Stimulated activated CD8-positive, alpha-beta memory T cell treated with anti-CD3 and anti-CD28 coated beads, Interleukin-4, amount 100 ng/mL, for 1 hour (primary cell): ENCODE data around the gene IL1R1.

Experiments
- DNase-seq, 2 donors: peaks; one replicate each; pipeline ENCODE4 v3.0.0-alpha.2; 2020; ENCODE audit warnings: low read depth in 2 of 2, low spot score in 1 of 2

Gene IL1R1

DNA sequence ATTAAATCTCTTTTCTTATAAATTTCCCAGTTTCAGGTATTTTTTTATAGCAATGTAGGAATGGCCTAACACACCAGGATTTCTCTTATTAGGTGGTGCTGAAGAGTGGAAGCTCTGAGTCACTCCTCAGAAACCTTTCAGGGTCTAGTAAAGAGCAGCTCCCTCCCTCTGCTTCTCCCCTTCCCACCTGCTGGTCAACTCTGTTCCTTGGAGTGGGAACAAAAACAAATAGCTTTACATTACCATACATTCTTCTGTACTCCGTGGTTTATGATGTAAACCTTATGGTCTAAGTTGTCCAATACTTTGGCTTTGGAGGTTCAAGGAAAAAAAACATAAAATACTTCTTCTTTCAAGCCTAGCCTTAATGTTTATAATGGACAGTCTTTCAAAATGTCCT lies 2.7 kb upstream of the IL1R1 start:
- no peak for DNase-seq

DNA sequence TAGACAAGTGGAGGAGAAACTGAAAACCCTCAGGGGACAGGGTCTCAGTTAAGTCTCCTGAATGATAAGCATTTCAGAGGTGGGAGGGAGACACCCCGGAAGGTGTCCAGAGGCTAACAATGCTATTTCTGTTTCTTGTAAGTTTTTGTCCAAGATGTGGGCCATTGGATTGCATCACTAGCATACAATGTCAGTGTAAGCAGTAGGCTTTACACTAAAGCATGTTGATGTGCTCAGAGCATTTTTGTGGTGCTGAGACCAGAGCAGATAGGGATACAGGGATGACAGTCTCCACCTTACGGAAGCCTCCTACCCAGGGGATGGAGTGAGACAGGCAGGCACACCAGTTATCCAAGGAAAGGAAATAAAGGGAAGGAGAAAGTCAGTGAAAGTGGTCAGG lies 2.2 kb upstream of the IL1R1 start:
- DNase-seq: no peak

DNA sequence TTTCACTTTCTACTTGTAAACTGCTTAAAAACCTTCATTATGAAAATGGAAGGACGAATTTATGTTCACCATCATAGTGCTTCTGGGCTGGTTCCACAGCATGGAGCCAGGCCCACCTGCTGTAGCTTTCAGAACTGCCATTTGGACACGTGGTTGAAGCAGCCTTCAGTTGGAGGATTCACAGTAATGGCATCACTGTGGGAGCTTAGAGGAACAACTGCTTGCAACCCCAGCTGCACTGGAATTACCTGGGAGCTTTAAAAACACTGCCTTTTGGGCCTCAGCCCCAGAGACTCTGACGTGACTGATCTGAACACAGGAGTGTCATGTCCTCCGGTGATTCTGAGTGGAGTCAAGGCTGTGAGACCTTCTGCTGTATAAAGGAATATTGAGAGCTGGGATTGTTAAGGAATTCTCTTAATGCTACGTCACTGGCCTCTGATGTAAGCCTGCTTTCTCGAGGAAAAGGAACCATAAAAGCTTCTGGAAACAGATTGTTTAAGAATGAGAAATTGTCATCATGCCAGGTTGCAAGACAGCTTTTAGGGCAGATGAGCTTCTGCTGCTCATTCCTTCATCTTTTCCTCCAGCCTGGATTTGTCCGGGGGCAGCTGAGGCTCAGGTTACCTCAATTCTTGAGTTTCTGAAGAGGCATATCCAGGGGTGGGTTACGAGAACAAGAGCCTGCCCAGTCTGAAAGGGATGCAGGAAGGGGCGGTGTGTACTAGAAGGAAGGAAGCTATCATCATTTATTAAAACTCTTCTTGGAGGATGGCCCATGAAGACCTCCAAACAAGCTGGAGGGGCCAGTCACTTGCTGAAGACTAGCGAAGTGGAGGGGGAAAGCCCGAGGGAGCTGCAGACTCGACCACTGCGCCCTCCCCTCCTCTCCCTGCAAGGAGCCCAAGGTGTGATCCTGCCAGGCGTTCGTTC lies 1.3 kb upstream of the IL1R1 start:
- no peak for DNase-seq

DNA sequence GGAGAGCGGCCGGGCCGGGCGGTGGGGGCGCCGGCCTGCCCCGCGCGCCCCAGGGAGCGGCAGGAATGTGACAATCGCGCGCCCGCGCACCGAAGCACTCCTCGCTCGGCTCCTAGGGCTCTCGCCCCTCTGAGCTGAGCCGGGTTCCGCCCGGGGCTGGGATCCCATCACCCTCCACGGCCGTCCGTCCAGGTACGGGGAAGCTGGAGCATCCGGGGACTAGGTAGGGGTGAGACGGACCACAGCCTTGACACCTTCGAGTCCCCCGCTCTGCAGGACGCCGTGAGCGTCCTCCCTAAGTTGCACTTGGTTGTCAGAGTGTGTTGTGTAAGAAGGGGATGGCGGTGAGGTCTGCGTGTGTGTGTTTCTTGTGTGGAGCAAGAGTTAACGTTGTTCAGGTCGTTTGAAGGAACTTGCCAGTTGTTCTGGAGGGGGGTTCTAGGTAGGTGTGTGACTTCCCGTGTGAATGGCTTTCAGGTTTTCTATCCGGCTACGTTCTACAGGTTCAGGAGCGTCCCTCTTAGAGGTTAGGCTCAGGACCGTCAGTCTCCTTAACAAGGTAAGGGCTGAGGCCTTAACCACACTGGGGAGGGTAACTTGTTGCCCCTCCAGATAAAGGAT lies 393 bp downstream of the IL1R1 start:
- DNase-seq: no peak

DNA sequence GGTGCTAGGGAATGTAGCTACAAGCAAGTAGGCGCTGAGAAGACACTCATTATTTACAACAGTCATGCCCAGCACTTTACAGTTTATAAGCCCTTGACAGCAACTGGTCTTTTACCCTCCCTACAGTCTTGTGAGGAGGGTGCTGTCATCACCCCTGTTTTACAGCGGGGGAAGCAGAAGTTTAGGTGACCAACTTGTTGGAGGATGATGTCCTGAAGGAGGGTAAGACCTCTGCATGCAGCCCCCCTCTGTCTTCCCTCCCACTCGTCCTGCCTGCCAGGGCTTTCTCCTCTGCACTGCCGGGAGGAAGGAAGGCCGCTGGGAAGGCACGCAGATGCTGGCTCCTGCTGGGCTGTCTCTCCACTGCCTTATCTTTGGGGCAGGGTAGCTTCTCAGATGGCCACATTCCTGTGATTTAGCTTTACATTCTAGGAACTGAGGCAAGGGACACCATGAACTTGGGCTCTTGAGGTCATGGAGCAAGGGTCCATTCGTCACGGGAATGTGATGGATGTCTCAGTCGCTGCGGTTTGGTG lies 972 bp downstream of the IL1R1 start:
- DNase-seq: no peak

DNA sequence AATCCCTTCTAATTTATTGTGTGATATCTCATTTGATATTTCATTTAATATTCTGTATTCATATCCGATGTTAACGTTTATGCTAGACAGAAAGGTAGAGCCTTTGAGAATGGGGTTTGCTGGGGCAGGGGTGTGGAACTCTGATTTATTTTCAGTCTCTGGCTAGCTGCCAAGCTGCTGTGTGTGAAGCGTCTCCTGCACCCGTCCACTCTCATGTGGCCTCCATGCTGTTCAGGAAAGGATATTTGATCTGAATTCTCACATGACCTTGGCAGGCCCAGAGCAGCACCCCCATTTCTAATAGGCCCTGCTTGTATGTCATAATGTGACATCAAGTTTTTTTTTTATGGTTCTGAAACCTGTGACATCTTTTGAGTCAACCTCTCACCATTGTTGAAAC lies 1.6 kb downstream of the IL1R1 start:
- DNase-seq: no peak

DNA sequence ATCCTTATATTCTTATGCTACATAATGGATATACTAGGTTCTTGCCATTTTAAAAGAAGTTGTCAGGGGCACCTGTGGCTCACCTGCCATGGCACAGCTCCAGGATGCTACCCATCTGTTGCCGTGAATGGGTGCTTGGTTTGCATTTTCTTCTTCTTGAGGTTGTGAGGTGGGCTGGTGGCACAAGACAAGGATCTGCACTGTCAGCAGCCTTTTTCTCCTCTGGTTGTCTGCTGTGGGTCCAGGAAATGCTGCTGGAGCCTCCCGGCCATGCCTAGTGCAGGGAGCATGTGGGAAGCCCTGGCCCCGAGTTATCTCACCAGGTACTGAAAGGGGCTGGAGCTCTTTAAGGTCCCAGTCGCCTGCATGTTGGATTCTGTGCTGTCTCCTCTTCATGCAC lies 2.6 kb downstream of the IL1R1 start:
- DNase-seq: no peak

DNA sequence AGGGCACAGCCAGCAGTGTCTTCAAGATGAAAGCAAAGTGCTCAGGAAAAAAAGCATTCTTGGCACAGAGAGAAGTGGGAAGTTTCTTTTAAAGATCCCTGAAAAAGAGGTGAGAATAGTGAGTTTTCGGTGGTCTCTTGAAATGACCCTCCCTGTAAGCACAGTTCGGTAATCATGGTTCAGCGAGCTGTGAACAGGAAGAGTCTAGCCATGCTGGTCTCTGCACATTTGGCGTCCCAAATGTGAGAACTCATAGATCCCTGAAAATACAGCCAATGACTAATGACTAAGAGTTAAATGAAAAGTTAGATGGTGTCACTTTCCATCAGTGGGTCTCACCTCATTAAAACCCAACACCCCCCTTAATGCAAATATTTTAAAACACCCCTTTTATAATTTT lies 3.4 kb downstream of the IL1R1 start:
- no peak for DNase-seq

DNA sequence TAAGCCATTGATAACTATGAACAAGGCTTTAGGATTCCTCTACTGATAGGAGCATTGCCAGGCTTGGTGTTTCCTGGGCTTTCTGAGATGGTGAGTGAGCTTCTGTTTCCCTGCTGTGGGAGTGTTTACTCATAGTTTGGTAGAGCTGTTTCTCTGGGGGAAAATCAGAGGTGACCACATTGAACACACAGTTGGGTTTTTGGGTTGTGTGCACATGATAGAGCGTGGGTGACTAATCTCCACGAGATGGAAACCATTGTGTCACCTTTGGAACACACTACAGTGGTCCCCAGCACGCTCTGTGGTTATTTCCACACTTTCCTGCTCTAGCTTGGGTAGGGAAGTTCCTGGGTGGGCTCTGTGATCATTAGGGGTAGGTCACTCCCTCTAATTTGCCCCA lies 5.4 kb downstream of the IL1R1 start:
- DNase-seq: no peak

DNA sequence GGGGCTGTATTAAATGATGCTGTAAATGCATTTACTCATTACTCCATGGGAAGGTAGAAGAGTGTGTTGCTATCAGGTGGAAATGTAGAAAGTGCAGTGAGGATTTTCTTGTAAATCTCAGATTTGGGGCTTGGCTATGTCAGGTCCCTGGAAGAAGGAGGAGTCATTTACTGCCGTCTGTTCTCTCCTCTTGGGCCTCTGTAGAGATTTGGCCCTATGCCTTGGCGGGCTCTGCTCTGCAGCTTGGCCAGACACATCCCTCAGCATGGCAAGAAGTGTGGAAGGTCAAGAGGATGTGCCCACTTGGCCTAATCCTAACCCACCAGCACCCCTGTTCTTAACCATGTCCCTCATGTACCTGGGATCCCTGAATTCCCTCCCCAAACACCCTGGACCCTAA lies 6.7 kb downstream of the IL1R1 start:
- no peak for DNase-seq

DNA sequence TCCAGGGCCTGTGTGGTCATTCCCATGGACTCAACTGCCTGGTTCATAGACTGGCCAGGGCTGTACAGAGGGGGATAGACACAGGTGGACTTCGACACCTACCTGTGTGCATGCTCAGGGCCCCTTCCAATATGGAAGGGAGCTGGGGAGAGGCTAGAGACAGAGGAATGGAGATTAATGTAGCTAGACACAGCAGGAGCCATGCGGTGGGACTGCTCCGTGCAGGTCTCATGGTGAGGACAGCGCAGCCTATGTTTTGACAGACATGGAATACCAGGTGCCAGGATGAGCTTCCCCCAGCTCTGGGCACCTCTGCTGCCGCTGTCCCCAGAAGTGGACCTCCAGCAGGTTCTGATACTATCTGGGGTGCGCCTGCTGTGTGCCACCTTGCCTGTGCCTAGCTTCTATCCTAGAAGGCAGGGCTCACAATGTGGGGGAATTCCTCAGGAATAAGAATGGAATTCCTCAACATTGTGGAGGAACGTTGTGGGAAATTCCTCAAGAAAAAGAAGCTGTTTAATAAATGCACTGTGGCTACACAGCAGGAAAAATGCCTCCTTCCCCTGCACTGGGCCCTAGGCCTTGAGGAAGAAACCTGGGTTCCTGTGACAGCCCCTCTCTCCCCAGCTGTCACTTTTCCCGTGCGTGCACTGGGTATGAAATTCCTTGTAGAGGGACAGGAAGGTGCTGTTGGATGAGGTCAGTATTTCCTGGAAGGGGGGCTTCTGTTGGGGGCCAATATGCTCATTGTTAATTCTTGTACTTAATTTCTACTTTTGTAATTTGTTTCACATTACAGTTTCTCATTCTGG lies 7.3 kb downstream of the IL1R1 start:
- DNase-seq: no peak

DNA sequence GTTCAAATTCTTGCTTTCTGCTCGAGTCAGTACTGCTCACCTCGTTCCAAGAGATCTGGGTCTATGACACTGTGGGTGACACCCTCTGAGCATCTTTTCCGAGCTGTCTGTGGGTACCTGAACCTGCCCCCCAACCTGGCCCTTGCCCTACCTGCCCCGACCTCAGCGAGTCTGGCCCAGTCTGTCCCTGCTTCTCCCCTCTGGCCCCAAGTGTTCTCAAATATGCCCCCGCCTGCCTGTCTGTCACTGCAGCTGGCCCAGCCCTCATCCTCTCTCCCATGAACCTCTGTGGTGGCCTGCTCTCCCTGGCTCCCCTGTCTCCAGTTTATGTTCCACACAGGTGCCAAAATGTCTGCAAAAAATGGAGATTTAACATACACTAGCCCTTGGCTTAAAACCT lies 11.8 kb downstream of the IL1R1 start:
- no peak for DNase-seq

DNA sequence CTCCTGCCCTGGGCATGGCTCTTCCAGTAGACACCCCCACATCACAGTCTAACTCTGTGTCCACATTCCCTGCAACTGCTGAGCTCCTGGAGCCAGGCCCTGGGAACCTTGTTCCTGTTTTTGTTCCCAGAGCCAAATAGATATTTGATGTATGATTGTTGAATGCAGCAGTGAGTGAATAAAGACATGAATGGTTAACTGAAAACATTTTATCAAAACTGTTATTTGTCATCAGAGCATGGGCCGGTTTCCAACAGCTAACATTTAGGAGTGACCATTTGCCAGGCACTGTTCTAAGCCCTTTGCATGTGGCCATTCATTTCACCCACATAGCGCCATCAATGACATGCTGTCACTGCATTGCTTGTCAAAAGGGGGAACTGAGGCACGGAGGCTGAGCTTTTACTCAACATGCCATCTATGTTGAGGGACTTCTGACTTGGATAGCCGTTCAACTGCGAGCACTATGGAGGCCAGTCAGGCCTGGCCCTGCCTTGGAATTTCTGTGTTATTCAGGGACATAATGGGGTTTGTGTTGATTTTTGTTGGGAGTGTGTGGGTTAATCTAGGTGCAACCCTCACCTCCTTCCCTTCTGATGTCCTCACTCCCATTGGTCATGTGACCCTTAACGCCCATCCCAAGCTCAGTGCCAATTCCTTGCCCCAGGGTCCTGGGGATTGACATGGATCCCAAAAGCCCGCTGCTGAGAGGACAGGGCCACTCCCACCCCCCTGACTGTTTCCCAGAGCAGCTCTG lies 12.6 kb downstream of the IL1R1 start:
- no peak for DNase-seq

DNA sequence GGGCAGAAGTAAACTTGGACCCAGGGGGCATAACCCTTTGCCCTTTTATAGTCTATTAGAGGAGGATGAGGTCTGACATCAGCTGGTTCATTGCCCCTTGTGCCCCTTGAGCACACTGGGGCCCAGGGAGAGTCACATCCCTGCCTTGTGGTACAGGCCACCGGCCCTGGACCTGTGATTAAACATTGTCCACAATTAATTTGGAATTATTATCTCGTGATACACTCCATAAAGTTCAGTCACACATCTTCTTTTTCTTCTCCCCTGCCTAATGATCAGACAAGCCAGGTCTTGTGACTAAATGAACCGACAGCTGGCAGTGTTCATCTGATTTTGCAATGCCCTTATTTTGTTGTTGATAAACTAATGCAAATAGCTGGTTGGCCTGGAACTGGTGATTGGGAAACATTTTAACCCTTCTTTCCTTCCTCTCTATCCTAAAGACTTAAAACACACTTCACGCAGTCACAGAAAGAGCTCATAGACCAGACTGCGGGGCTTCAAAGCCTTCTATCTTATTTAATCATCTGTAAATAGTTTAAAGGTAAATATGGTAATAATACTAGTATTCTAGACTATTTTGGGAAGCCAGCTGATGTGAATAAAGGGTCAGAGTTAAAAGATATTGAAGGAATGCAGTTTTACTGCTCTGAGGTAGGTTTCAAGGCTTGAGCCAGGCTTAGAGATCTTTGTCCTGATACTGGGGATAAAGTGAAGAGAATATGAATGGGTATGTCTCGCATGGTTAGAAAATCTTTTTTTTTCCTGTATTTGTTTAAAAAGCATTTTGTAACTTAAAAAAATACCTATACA lies 13.4 kb downstream of the IL1R1 start:
- DNase-seq: no peak

DNA sequence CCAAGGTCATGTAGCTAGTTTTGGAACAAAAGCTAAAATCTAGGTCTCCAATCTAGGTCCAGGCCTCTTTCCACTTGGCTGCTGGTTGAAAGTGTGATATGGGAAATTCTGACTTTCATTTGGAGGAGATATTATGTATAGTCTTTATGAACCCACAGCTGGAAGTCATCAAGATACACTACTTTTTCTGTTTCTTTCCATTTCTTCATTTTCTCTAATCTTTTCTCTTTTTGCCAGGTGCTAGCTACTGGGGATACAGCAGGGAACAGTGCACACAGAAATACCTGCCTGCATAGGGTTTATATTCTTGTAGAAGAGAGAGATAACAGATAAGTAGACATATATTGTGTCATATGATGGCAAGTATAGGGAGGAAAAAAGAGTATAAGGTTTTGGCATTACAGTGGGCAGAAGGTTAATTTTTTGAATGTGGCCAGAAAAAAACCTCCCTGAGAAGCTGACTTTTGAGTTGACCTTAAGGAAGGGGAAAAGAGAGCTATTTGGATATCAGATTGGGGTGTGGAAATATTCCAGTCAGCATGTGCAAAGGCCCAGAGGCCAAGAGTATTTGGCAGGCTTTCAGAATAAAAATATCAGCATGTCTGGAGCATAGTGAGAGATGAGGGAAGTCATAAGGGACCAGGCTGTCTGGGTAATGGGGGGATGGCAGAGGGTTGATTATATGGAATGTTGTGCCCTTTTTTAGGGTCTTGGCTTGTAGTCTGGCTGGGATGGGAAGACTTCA lies 15.6 kb downstream of the IL1R1 start:
- DNase-seq: no peak

DNA sequence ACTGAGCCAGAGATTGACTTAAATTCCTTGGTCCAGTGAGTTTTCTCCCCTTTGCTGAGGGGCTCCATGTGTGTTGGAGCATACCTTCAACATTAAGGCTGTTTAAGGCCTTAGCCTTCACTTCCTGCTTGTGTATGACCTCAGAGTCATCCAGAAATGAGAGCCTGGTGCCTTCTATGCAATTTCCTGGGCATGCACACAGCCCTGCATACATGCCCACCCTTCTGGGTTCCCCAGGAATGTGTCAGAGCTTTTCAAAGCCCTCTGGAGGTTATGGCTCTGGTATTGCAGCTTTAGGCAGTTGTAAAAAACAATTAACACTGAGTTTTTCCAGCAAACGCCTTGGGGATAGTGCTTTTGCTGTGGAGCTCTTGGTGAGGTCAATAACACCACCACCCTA lies 16.7 kb downstream of the IL1R1 start:
- no peak for DNase-seq

DNA sequence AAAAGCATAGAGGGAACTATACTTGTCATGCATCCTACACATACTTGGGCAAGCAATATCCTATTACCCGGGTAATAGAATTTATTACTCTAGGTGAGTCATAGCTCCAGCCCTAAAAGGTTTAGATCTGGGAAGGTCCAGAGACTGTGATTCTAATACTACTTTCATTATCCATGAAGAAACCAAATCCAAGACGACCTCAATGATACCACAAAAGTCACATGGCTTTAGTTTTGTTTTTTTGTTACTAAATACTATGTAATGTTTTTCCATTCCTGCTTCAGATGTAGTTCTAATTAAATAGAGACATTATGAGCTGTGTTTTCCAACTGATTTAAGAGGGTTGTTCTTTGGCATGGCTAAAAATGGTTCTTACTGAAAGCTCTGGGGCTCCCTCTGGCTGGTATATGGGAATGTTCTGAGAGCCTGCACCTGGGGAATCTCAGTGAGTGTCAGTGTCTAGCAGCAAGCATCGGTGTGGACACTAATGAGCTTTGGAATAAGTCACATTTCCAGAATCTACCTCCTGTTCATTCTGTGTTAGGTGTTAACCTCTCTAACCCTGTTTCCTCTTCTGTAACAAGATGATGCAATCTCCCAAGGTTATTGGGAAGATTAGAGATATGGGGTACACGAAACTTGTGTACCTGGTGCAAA lies 23.8 kb downstream of the IL1R1 start:
- DNase-seq: no peak

DNA sequence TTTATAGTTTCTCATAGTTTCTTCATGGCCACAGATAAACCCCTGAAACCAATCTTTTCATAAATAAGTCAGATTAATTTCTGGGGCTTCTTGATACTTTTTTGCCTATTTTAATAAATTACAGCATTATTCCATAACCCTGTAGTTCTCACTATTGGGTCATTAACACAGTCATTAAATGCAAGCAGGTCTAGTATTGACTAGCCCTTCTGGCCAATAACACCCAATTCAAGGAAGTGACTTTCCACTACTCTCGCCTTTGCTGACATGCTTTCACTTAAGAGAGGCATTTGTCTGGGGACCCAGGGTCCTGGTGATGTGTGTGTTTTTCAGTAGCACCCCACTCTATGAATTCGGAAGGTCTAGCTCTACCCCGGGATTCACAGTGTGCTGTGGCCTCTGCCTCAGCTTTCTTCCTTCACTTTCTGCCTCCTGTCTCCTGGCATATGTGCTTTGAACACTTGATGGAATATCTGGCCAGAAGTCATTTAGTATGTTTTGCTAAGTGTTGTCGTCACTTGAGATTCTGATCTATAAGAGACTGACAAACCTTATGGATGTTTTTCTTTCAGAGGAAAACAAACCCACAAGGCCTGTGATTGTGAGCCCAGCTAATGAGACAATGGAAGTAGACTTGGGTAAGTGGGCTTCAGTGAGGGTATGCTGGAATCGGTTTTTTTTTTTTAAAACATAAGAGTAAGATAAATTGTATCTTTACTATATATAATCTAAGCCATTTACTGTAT lies 25.7 kb downstream of the IL1R1 start:
- no peak for DNase-seq
